HG03025 (cell line): Measurements from ENCODE around the gene GAL3ST2.
"Not testable (repeated sequence)": the region's sequence is repeated elsewhere in the genome, so short reads cannot be mapped to it uniquely, and the experiment has no call there.

ENCODE experiments used
- ATAC-seq: cut with Tn5 transposase; IDR thresholded peaks from one replicate; pipeline ENCODE4 v1.9.1; 2021; ENCODE audit warnings: mild to moderate bottlenecking, moderate library complexity; ENCODE audit not compliant: unreplicated experiment, low FRiP score

The GAL3ST2 gene

DNA sequence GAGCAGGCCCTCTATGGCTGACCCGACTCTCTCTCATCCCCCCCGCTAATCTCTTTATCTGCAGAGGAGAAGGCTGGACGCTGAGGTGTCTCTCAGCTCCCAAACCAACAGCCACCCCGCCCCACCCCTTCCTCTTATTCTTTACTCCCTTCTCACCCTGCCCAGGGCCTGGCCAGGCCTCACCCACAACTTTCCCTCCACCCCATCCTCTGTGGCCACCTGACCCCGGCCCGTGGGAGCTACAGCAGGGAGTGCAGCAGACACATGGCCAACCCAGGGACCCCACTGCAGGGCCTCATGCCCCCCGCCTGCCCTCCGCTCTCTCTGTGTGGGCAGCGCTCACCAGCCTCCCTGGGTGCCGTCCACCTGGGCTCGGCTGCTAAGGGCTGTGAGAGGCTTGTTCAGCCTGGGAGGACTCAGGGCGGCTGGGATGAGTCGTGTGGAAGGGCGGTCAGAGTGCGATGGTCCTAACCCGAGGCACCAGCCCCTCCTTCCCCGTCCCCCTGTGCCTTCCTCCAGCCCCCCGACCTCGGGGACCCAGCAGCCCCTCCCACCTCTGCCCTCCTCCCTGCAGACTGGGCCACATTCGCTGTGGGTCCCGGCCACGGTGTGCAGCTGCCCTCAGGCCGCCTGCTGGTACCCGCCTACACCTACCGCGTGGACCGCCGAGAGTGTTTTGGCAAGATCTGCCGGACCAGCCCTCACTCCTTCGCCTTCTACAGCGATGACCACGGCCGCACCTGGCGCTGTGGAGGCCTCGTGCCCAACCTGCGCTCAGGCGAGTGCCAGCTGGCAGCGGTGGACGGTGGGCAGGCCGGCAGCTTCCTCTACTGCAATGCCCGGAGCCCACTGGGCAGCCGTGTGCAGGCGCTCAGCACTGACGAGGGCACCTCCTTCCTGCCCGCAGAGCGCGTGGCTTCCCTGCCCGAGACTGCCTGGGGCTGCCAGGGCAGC is 39.1 kb downstream of the GAL3ST2 start:
- no peak for ATAC-seq

GRCh38 chr2:241816431-241817121 is 40.0 kb downstream of the GAL3ST2 start:
- no peak for ATAC-seq

DNA sequence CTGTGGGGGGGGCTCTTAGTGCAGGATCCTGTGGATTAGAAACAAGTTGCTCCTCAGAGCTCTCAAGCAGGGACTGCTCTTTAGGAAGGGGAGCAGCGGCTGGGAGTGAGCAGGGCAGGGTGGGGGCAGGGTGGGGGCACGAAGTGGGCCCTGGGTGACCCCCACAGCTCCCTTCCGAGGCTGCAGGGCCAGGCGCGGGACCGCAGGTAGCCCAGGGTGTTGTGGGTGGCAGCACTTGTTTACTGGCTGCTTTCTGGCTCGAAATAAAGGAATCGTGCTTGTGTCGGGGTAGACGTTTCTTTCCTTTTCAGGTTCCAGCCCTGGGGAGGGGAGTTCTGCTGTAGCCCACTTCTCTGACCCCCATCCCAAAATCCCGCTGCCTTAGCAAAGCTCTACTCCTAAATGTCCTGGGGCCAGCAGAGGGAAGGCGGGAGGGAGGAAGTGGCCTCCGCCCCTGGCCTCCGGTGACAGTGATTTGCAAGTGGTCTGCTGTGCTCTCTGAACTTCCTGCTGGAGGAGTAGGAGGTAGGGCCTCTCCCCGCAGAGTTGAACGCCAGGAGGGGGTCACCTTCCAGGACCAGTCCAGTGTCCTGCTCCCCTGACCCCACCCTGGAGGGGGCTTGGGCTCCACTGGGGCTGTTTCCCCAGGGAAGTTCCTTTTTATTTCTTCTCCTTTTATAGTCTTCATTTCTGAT is 40.7 kb downstream of the GAL3ST2 start:
- ATAC-seq, result no peak

DNA sequence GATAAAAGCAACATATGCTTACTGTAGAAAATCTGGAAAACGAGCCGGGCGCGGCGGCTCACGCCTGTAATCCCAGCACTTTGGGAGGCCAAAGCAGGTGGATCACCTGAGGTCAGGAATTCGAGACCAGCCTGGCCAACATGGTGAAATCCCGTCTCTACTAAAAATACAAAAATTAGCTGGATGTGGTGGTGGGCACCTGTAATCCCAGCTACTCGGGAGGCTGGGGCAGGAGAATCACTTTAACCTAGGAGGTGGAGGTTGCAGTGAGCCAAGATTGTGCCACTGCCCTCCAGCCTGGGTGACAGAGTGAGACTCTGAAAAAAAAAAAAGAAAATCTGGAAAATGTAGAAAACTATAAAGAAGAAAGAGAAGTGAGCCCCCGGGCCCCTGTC is 41.2 kb downstream of the GAL3ST2 start:
- ATAC-seq, result not testable (repeated sequence)

DNA sequence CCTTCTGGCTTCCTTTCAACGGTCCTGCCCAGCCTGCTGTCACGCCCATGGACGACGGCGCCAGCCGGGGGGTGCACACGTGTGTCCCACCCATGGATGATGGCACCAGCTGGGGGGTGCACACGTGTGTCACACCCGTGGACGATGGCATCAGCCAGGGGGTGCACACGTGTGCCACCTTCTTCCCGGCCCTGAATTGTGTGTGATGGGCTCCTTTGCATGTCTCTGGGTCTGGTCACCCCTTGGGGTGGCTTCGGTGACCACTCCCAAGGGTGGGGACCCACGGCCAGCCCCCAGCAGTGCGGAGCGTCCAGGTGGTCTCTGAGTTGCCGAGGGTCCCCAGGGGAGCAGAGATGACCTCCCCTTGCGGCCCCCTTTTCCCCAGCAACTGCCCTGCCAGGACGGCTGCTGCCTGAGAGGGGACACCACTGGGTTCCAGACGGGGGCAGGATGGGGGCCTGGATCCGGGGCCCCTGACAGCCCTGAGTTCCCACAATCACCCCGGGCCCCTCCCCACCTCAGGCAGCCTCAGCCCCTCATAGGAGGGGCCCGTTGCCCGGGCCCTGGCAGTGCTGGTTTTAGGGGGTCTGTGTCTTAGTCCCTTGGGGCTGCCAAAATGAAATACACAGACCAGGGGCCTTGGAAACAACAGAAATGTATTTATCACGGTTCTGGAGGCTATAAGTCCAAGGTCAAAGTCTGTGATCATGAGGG is 41.8 kb downstream of the GAL3ST2 start:
- ATAC-seq, result no peak

GRCh38 chr2:241818943-241819270 is 42.3 kb downstream of the GAL3ST2 start:
- no peak for ATAC-seq

GRCh38 chr2:241819947-241820624 is 43.5 kb downstream of the GAL3ST2 start:
- not testable (repeated sequence) for ATAC-seq

GRCh38 chr2:241820625-241821384 is 44.2 kb downstream of the GAL3ST2 start:
- no peak for ATAC-seq

GRCh38 chr2:241821460-241822263 is 45.0 kb downstream of the GAL3ST2 start:
- ATAC-seq, result no peak

DNA sequence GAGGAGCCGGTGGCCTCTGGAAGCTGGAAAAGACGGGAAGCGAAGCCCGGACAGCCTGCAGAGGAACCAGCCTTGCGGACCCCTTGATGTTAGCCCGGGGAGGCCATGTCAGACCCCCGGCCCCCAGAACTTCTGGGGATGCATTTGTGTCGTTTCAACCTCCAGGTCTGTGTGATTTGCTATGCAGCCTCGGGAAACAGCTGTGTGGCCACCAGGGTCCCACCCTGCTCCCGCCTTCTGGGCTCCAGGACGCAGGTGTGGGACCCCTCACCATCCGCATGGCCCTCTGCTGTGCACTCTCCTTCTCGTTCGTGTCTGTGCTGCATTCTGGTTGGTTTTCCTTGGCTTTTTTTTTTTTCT is 45.6 kb downstream of the GAL3ST2 start:
- ATAC-seq, result no peak

GRCh38 chr2:241823531-241824437 is 47.2 kb downstream of the GAL3ST2 start:
- ATAC-seq, result not testable (repeated sequence)

GRCh38 chr2:241827394-241827793 is 50.8 kb downstream of the GAL3ST2 start:
- ATAC-seq, result no peak

GRCh38 chr2:241833101-241833663 is 56.6 kb downstream of the GAL3ST2 start:
- ATAC-seq, result no peak

GRCh38 chr2:241833756-241834526 is 57.3 kb downstream of the GAL3ST2 start:
- not testable (repeated sequence) for ATAC-seq

DNA sequence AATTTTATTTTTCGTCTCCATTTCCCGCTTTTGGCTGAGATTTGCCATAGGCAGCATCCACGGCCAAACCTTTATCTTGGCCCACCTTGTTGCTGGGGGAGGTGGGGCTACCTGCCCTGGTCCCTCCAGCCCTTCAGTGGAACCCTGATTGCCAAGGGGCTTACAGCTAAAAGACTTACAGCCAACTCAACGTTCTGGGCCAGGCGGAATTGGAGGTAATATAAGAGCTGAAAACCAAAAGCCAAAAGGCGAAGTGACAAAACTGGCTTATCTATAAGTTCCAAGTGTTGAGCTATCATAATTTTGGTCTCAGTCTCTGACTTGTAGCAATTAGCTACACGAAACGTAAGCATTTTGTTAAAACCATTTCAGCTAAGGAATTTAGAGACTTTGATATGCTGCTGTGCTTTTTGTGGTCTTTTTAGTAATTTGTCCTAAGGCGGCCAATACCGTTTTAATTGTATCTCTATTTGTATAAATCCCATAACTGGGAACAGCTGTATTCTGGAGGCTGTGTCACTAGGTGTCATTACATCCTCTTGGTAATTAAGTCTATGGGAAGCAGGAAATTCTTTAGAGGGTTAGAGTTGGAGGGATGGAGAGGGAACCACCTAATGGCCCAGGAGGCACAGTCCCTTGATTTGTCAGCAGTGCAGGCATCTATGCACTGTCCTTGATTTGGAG is 58.0 kb downstream of the GAL3ST2 start:
- ATAC-seq, result no peak

DNA sequence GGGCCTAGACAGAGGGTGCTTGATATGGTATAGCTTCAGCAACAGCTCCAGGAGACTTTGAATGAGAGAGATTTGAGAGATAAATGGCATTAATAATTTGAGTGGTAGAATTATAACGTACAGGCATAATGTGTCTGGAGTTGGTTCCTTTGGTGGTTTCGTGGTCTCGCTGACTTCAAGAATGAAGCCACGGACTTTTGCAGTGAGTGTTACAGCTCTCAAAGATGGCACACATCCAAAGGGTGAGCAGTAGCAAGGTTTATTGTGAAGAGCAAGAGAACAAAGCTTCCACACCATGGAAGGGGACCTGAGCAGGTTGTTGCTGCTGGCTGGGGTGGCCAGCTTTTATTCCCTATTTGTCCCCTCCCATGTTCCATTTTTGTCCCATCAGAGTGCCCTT is 59.0 kb downstream of the GAL3ST2 start:
- no peak for ATAC-seq
